Fibroblast of peridontal ligament (primary cell): ENCODE measurements around the gene IPCEF1.
A peak's percentile ranks its signal among the peaks of the same experiment; 100 is the strongest.

Experiments used
- DNase-seq: peaks from one replicate; pipeline ENCODE4 v3.0.0-alpha.2; 2010; ENCODE audit errors: extremely low read depth

Gene IPCEF1

DNA sequence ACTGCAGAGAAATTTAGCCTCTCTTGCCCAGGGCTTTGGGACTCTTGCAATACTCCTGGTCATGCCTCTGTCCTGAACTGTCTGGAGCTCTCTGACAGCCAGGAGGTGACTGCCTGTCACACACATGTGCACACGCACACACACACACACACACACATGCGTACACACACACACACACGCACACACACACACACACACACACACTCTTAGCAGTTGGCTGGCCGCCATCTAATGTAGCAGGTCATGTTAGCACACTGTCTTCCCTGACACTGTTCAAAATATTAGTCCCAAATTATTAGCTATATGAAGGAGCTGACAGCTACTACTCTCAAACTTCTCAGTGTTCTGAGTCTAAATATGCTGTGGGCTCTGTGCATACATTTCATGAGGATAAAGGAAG lies 60.9 kb downstream of the IPCEF1 start:
- no peak for DNase-seq

DNA sequence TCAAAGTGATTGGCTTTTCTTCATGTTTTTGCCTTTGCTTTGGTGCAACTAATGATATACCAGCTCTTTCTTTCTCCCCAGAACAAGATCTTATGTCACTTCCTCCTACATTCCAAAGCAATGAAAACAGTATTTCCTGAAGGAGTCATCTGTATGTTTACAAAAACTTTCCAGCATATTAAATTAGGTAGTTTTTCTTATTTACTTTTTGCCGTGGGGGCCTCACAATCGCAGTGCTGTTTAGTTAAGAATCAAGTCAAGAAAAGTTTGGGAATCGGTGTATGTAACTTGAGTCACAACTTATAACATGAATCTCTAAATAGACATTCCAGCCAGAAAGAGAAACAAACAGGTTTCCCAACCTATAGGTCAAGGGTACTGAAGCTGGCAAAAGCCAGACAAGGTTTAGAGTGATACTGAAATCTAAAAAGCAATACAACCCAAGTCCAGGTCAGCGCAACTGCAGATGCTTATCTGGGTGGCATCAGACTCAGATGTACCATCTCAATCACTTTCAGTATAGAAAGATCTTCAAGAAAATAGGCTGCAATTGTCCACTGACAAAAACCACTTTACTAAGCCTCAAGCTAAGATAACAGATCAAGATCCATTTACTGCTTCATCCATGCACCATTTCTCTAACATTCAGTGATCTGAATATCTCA lies 63.6 kb downstream of the IPCEF1 start:
- peak; percentile 78 for DNase-seq

DNA sequence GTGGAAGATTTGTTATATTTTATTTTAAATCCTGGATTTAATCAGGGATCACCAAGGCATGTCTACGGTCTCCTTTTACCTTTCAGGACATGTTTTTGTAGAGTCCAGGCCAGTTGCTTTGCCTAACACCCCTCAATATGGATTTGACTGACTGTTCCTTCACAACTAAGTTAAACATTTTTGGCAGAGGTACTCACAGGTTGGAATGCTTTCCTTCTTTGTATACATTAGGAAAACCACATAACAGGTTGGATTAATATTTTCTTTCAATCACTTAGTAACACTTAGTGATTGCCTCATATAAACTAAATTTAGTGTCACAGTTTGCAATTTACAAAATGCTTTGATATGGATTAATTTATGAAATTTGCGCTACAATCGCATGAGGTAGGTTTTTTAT lies 64.5 kb downstream of the IPCEF1 start:
- DNase-seq, result no peak

DNA sequence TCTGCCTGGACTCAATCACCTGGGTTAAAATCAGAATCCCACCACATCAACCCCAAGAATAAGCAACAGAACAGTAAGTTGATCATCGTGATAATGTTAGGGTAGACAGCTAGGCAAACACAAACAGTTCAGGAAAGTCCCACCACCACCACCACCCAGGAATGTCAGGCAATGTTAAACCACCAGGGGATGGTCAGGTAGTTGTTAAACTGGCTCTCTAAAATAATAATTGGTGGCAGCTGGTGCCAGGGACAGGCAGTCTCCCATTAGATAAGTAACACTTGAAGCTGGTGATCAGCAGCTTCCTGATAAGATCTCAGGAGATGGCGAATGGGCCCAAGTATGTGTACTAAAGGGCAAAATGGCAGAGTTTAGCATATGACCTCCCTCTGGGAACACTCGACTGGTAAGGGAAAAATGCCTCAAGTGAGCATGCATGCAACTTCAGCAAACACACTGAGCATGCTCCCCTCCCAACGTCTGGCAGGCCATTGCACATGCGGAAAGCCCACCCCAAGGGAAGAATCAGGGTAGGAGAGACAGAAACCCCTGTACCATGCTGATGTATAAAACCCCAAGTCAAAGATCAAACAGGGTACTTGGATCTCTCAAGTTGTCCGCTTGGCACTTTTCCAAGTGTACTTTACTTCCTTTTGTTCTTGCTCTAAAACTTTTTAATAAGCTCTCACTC lies 66.6 kb downstream of the IPCEF1 start:
- no peak for DNase-seq

DNA sequence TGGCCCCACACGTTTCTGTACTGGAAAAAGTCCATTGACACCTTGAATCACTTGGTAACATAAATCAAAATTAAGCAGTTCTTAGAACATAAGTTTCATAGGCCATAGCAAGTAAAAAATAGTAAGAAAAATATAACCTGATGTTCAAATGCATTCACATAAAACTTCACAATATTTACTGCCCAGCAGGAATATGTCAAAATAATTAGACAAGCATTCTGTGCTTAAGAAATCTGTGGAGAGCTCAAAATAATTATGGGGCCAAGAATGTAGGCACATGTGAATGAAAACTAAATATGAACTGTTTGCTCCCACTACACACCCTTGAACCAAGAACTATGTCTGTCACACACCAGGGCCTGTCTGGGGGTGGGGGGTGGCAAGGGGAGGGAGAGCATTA lies 70.8 kb downstream of the IPCEF1 start:
- DNase-seq, result no peak

DNA sequence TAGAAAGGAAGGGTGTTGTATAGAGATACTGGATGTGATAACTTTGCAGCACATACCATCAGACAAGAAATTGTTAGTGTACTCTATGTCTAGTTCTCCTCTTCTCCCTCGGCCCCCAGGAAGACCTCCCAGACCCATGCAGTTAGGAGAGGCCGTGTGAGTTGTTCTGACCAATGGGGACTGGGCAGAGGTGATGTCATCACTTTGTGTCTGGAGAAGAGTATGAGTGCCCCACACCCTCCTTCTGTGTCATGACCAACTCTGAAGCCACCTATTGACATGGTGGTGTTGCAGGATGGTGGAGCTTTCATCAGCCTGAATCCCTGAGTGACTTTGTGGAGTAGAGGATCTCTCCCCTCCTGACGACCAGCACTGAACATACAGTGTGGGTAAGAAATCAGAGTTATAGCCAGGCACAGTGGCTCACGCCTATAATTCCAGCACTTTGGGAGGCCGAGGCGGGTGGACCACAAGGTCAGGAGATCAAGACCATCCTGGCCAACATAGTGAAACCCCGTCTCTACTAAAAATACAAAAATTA lies 72.2 kb downstream of the IPCEF1 start:
- no peak for DNase-seq

DNA sequence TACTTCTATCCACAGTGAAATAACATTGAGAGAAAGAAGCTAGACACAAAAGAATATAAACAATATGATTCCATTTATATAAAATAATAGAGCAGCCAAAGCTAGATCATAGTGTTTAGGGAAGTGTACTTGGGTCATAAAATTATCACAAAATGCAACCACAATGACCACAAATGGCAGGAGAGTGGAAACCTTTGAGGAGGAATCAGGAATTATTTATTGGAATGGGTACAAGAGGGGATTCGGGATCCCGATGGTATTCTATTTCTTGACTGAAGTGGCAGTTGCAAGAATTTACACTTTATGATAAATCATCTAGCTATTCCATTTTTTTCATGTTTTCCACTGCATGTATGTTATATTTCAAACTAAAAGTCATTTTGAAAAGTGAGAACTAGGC lies 76.1 kb downstream of the IPCEF1 start:
- DNase-seq, result peak; percentile 26

DNA sequence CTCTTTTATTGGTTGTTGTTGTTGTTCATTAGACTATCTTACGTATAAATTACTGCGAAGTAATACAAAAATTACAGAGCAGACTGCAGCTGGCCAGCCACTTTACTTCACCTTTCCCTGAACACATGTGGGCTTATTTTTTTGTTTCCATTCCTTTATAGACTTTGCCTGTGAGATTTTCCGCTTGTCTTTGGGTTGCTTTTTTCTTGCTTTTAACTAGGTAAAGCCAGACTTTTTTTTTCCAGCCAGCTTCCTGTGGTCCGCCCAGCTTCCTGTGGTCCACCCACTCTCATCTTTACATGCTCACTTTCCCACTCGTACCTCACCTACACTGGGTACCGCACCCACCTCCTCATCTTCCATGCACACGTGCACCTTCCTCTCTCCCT lies 79.0 kb downstream of the IPCEF1 start:
- DNase-seq, result no peak

DNA sequence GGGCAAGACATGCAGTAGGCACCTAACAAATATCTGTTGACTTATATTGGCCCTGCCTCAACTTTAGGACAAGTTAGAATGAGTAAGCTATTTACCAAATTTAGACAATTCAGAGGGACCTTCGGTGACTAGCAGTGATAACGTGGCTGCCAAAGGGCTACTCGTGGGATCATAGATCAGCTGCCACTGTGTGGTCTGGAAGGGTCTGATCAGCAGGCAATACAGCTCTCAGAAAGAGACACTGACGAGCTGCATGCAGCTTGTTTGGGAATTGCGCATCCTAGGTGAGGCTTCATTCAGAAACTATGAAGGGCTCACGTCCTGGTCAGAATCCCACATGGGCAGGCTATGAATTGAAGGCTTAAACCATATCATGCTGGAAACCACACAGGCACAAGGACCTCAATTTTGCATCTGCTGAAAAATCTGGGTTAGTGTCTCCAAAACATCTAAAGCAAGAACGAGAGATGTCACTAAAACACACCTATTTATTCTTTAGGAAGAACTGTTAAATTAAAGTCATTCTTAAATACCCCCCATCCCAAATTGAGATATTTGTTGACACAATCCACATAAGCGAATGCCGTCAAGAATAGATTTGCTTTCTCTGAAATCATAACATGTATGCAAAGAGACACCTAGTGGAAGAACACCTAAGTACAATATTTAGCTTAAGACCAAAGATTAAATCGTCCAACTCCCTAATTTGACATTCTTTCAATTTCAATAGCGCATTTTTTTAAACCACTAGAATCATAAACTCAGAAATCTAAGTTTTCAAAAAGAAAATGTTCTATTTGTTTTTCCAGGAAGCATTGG lies 79.6 kb downstream of the IPCEF1 start:
- DNase-seq, result peak; percentile 82

DNA sequence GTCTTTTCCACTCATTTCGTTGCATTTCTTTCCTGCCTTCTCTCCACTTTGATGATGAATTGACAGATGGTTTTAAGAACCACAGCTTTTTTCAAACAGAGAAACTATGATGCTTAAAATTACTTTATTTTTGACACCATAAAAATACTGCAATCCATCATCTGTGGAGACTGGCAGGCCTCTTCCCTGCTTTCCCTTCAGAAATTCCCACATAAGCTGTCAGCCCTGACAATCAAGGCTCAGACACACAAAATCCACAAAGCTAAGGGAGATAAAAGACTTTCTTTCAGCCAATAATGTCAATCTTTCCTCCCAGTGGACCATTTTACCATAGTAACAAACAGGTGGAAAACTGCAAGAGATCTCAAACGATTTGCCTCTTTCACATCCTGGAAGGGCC lies 82.4 kb downstream of the IPCEF1 start:
- DNase-seq, result no peak

DNA sequence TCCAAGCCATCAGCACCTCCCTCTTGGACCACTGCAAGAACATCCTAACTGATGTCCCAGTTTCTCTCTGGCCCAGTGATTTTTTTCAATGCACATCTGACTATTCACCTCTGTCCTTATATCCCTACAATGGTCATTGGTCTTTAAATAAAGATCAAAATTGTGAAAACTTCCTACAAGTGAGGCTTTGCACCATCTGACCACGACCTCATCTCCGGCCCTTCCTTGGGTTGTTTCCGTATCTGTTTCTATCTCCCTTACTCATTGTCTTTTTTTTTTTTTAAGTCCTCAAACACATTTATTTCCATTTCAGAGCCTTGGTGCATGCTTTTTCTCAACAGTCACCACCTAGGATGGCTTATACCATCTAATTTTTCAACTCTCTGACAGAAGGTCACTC lies 88.1 kb downstream of the IPCEF1 start:
- no peak for DNase-seq

DNA sequence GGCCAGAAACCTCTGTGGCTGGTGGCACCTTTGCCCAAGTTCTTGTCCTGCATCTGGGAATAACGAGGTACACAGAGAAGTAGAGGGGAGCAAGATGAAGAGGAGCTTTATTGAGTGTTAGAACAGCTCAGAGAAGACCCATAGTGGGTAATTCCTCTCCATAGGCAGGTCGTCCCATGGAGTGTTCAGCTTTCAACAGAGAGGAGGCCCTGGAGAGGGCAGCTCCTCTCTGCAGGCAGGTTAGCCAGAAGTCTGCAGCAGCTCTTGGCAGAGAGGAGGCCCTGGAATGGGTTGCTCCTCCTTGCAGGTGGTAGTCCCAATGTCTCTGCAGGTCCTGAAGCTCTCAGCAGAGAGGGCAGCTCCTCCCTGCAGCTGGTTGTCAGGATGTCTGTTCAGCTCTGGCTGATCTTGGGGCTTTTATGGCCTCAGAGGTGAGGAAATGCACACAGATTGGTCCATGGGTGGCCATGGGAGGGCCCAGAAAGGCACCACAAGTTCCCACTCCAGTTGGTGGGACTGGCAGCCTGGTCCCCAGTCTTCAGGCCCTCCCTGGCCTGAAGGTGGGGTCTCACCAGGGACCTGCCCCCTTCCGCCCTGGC lies 89.0 kb downstream of the IPCEF1 start:
- DNase-seq, result no peak

DNA sequence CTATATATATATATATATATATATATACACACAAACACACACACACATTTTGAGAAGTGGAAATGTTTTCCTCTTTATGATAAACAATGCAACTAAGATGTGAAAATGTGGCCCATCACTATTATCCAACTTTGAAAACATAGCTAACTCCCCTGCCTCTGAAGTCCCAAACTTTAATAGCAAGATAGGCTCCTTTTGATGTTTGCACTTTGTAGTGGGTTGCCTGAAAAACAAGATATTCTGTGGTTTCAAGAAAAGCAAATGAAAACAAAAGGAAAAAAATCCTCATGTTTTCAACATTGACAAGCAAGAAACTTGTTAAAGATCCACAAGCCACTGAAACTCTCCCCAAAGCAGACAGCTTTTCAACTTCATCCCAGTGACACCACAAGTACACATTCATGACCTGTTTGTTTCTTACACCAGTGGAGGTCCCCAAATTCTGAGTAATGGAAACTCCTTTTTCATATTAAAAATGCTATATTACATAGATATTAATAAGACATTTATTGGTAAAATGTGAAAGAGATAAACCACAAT lies 90.0 kb downstream of the IPCEF1 start:
- no peak for DNase-seq

DNA sequence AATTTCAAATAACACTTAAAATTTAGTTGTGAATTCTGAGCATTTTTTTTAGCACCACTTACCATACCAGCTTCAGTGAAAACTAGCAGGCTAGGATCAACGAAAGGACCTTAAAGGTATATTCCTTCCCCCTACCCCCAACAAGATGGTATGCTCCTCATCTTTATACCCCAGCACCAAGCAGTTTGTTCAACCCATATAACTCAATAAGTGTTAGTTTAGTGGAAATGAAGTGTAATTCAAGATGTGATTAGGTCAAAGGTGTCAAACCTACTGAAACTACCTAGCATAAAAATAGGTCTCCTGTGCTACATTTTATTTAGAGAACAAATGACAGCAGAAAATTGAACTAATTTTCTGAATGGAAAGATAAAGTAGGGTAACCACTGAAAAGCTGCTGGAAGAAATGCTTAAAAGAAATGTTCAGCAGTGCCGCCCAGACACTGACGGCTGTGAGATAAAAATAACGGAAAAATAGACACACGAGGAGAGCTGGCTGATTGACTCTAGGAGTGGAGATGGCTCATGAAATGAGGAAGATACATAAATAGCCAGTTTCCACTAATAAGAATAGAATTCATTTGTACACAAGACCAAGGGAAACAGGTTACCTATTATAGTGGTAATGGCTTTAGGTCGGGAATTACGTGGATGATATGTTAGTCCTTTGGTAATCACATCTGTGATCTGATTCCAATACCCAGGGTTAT lies 94.8 kb downstream of the IPCEF1 start:
- no peak for DNase-seq

DNA sequence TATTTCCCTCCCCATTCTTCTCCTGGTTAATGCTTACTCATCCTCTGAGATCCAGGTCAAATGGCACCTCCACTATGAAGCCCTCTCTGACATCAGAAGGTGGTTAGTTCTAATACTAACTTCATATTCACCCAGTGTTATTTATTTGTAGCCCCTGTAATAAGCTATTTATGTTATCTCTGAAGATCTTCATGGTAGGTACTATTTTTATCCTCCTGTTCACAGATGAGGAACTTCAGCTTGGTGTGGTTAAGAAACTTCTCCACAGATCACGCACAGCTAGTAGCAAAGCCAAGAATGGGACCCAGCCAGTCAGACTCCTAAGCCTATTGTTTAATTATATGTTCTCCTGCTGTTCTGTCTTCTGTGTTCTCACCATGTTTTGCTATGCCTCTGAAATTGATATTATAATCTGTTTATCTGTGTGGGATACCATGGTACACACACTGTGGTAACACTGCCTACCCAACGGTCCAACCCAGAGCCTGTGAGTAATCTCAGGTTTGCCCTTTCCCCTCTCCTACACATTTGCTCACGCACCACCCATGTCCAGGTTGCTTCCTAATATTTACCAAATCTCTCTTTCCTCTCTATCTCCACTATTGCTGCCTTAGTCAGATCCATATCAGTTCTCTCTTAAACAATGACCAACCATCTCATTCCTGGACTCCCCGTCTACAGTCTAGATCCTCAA lies 98.4 kb downstream of the IPCEF1 start:
- DNase-seq, result no peak

DNA sequence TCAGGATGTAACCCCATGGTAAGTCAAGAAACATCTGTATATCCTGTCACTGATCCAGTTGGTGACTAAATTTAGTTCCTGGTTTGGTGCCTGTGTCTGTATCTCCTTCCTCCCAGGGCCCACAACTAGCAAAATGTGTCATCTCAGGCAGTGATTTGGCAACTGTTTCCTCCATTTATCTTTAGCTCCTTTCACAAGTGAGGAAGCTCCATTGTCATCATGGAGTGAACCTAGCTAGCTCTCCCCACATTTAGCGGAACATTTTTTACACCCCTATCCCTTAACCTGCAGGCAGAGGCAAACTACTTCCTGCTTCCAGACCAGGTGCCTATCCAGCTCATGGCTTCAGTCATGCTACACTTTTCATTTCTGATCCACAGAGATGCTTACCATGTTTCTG lies 99.5 kb downstream of the IPCEF1 start:
- no peak for DNase-seq

DNA sequence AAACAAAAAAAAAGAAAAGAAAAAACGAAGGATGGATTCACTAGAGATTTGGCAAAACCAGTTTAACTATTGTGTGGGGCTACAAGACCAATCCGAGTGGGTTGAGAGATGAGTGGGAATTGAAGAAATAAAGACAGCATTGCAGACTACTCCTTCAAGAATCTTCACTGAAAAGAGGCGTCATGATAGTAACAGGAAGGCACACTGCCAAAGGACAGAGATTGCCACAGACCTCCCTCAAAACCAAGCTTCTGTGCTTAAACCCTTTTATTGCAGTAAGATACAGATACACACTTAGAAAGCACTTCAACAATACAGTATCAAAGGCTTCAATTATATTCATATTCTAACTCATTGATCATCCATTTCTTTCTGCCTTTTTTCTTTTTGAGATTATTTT lies 103.9 kb downstream of the IPCEF1 start:
- DNase-seq, result peak; percentile 35

DNA sequence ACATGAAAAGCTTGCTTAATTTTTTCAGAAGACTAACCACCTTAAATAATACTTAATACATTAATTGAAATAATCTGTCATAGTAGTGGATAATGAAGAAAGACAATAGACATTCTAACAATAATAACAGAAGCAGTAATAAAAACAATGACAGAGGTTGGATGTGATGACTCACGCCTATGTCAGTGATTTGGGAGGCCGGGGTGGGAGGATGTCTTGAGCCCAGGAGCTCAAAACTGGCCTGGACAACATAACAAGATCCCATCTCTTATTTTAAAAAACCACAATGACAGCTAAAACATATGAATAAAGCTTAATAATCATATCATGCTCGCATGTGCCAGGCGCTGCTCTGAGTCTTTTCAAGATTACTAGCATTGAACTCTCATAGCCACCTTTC lies 105.5 kb downstream of the IPCEF1 start:
- no peak for DNase-seq

DNA sequence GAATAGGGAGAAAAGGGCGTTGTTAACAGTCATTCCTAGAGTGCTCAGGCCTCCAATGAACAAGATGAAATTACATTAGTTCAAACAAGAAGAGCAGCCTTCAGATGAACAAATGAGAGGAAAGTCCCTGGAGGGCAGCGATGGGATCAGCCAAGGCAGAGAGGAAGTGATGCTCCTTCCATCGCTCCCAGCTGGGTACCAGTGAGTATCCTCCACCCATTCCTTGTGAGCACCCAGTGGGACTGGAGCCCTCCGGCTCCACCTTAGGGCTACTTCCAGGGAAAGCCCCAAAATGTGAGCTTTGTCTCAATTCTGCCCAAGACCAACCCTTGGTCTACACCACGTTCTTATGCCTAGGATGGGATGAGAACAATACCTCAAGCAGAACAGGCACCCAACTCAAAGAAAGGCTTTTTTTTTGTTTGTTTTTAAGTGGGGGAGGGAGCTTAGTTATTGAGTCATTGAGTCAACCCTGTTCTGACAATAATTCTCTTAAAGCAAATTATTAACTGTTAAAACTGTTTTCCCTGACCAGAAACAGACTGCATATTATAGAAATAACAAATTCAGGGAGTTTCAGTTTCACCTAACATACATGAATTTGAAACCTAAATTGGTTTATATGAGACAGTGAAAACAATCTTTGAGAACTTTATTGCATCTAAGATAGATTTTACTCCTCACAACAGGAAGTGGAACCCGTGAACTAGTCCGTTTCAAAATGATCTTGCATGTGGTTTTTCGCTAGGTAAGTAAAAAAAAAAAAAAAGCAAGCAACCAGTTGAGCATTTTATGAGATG lies 106.9 kb downstream of the IPCEF1 start:
- DNase-seq, result no peak
